Measurements from ENCODE around the gene SMYD3. TPM values are rescaled to one million over a fixed set of nuclear protein-coding genes. Genes with fewer than 3 reads are reported as not detected.
A peak's percentile ranks its signal among the peaks of the same experiment; 100 is the strongest.

SMYD3 gene
- total RNA-seq, 1 experiment from 2014 or later: 29.6 TPM

GRCh38 chr1:246142320-246142893 is 364.7 kb downstream of the SMYD3 start:
- Histone ChIP-seq H3K4me1 (replicated peaks; ENCODE audit: insufficient read depth) (peaks cover 15% of the 10 kb centered on the region), H3K36me3 (ENCODE audit: low read depth) (no peaks in the 10 kb centered on the region), H4K20me1 (ENCODE audit: insufficient read depth) (no peaks in the 10 kb centered on the region), H3F3A (ENCODE audit: insufficient read depth, low read depth) (peaks cover 12% of the 10 kb centered on the region; the same call in 1 of the 2 replicates), H3K9me2 (ENCODE audit: insufficient read depth) (no peaks in the 10 kb centered on the region), H2AFZ (no peak overlapping the region), H3K4me3 (no peak overlapping the region), H3K79me2 (ENCODE audit: low read depth) (no peaks in the 10 kb centered on the region), H3K27me3 (ENCODE audit: insufficient read depth, low read depth) (no peaks in the 10 kb centered on the region), H3K27ac (no peak overlapping the region), H3K4me2 (no peak overlapping the region), H3K9me3 (ENCODE audit: insufficient read depth, low read depth) (no peaks in the 10 kb centered on the region)
- BruUV-seq (replicated peaks): no TSS peak
- ChIA-PET CTCF (no interaction called here), POLR2A (ENCODE audit: unreplicated experiment) (no interaction called here)
- peak in 1 of 2 experiments; percentile 53 for DNase-seq
- TF ChIP-seq CTCF (conservative IDR thresholded peaks at IDR 0.05) (no peak), EZH2 (IDR thresholded peaks at IDR 0.05; ENCODE audit: low read depth) (no peak)
- intact Hi-C loops (cut with micrococcal nuclease; ENCODE audit: unreplicated experiment): no loop called here

GRCh38 chr1:246141306-246141705 is 365.8 kb downstream of the SMYD3 start:
- H3K4me2 ChIP-seq: no peak overlapping the region
- no peak overlapping the region for H3K4me3 ChIP-seq
- BruUV-seq (replicated peaks): no TSS peak
- intact Hi-C loops (cut with micrococcal nuclease; ENCODE audit: unreplicated experiment): no loop called here
- H3K27me3 ChIP-seq (ENCODE audit: insufficient read depth, low read depth): no peaks in the 10 kb centered on the region
- no peaks in the 10 kb centered on the region for H3K9me3 ChIP-seq (ENCODE audit: insufficient read depth, low read depth)
- H2AFZ ChIP-seq: no peak overlapping the region
- TF ChIP-seq CTCF (conservative IDR thresholded peaks at IDR 0.05) (no peak), EZH2 (IDR thresholded peaks at IDR 0.05; ENCODE audit: low read depth) (no peak)
- no peaks in the 10 kb centered on the region for H3K79me2 ChIP-seq (ENCODE audit: low read depth)
- POLR2A ChIA-PET (ENCODE audit: unreplicated experiment): no interaction called here
- H3F3A ChIP-seq (ENCODE audit: insufficient read depth, low read depth): peaks cover 12% of the 10 kb centered on the region; the same call in 1 of the 2 replicates
- CTCF ChIA-PET: no interaction called here
- no peaks in the 10 kb centered on the region for H3K9me2 ChIP-seq (ENCODE audit: insufficient read depth)
- peaks cover 15% of the 10 kb centered on the region for H3K4me1 ChIP-seq (replicated peaks; ENCODE audit: insufficient read depth)
- H3K27ac ChIP-seq: no peak overlapping the region
- no peak for DNase-seq
- no peaks in the 10 kb centered on the region for H4K20me1 ChIP-seq (ENCODE audit: insufficient read depth)
- no peaks in the 10 kb centered on the region for H3K36me3 ChIP-seq (ENCODE audit: low read depth)

GRCh38 chr1:246139745-246140182 is 367.3 kb downstream of the SMYD3 start:
- Histone ChIP-seq H3K4me1 (replicated peaks; ENCODE audit: insufficient read depth) (peaks cover 15% of the 10 kb centered on the region), H3K27me3 (ENCODE audit: insufficient read depth, low read depth) (no peaks in the 10 kb centered on the region), H3K4me3 (no peak overlapping the region), H3K4me2 (peak overlapping the region; percentile 60), H4K20me1 (ENCODE audit: insufficient read depth) (no peaks in the 10 kb centered on the region), H3K9me2 (ENCODE audit: insufficient read depth) (no peaks in the 10 kb centered on the region), H3K9me3 (ENCODE audit: insufficient read depth, low read depth) (no peaks in the 10 kb centered on the region), H2AFZ (no peak overlapping the region), H3F3A (ENCODE audit: insufficient read depth, low read depth) (peaks cover 12% of the 10 kb centered on the region; the same call in 1 of the 2 replicates), H3K79me2 (ENCODE audit: low read depth) (no peaks in the 10 kb centered on the region), H3K36me3 (ENCODE audit: low read depth) (no peaks in the 10 kb centered on the region), H3K27ac (peak overlapping the region; percentile 94)
- TF ChIP-seq EZH2 (IDR thresholded peaks at IDR 0.05; ENCODE audit: low read depth): no peak
- TF ChIP-seq CTCF (conservative IDR thresholded peaks at IDR 0.05): no peak
- CTCF ChIA-PET: no interaction called here
- intact Hi-C loops (cut with micrococcal nuclease; ENCODE audit: unreplicated experiment): no loop called here
- no TSS peak for BruUV-seq (replicated peaks)
- POLR2A ChIA-PET (ENCODE audit: unreplicated experiment): interaction anchor here (0.6 kb wide), 1 partner anchor 39 kb away, joined by 3 read pairs; no protein-coding TSS in a partner anchor
- peak in 1 of 2 experiments; percentile 82 for DNase-seq
